ENCODE data around the gene UBA3. TPM values are rescaled to one million over a fixed set of nuclear protein-coding genes. Genes with fewer than 3 reads are reported as not detected.

UBA3 gene
- total RNA-seq: 10 to 100 TPM; 39.9 to 63.5 TPM

DNA sequence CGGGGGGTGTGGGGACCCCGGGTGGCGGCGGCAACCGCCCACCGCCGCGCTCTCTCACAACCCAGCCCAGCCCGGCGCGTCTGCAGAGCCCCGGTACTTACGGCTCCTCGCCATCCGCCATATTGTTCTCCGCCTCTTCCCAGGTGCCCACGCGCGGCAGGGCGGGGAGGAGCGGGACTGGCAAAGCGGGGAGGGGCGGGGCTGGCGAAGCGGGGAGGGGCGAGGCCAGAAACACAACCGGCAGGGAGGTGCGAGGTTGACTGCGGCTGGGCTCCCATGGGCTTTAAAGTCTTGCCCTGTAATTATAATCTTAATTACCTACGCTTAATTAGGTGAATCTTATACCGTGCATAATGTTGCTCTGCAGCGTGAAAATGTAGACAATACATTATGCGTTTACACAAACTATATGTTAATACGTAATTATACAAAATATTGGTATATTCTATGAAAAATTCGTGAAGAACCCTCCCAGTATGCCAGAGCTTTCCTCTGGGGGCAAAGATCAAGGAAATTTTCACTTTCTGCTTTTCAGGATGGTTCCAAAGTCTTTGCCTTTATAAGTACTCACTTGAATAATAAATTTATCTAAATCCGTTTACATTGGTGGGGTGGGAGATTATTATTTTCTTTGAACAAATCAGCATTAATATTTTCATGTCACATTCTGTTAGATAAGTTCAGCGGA, at the start of gene UBA3:
TSS of gene UBA3 (minus strand) at position 133 of the 688 bp plus-strand sequence. CDS start at position 121, 12 bp downstream.
- H3K27me3 ChIP-seq: no peaks in the 10 kb centered on the region
- H3K9me3 ChIP-seq: no peaks in the 10 kb centered on the region
- peak; percentile 84 for DNase-seq (ENCODE audit: low spot score)
- no peaks in the 10 kb centered on the region for H3K36me3 ChIP-seq
- TF ChIP-seq, protein P1, sequence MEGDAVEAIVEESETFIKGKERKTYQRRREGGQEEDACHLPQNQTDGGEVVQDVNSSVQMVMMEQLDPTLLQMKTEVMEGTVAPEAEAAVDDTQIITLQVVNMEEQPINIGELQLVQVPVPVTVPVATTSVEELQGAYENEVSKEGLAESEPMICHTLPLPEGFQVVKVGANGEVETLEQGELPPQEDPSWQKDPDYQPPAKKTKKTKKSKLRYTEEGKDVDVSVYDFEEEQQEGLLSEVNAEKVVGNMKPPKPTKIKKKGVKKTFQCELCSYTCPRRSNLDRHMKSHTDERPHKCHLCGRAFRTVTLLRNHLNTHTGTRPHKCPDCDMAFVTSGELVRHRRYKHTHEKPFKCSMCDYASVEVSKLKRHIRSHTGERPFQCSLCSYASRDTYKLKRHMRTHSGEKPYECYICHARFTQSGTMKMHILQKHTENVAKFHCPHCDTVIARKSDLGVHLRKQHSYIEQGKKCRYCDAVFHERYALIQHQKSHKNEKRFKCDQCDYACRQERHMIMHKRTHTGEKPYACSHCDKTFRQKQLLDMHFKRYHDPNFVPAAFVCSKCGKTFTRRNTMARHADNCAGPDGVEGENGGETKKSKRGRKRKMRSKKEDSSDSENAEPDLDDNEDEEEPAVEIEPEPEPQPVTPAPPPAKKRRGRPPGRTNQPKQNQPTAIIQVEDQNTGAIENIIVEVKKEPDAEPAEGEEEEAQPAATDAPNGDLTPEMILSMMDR (IDR thresholded peaks at IDR 0.05): no peak
- peak within 1 kb of the TSS; percentile 81 for H3K4me3 ChIP-seq
- peaks cover 0 to 54% of the 10 kb centered on the region in 2 donors for H3K4me1 ChIP-seq
- peak within 1 kb of the TSS; percentile 81 to 96 for H3K27ac ChIP-seq

DNA sequence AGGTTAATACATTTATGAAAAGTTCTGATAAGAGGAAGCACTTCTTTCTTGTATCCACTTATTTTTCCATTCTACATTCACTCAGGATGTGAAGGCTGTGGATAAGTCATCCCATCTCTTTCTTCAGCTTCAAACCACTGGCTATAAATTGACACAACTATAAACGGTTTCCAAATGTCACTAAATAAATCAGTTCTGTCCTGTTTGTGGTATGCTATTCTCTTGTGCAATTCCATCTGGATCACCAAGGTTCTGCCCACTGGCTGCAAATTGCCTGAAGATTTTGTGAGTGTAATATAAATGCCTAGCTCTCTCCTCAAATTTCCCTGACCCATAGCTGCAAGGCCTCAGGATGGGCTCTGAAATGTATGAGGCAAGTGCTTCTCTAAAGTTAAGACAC, 49.4 kb upstream of the UBA3 start:
- Histone ChIP-seq H3K27me3 (no peaks in the 10 kb centered on the region), H3K36me3 (no peaks in the 10 kb centered on the region), H3K9me3 (no peaks in the 10 kb centered on the region), H3K4me3 (no peak overlapping the region), H3K4me1 (no peaks in the 10 kb centered on the region), H3K27ac (no peak overlapping the region)
- no peak for DNase-seq (ENCODE audit: low spot score)
- TF ChIP-seq, protein P1 (IDR thresholded peaks at IDR 0.05): no peak

DNA sequence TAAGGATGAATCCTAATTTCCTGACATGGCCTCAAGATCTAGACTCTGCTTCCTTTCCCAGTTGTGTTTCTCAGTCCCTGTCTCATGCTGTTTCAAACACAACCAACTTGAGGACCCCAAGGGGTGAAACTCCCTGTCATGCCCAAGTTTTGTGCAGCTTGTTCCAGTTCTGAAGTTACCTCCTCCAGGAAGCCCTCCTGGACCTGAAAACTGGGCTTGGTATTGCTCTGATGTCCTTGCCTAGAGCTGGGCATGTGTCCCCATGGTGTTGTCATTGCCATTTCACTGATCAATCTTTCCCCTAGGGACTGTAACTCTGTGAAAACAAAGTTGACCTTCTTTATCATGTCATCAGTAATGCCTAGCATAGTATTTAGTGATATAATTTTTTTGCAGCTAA, 48.3 kb upstream of the UBA3 start:
- TF ChIP-seq, protein P1 (IDR thresholded peaks at IDR 0.05): no peak
- H3K27me3 ChIP-seq: no peaks in the 10 kb centered on the region
- no peaks in the 10 kb centered on the region for H3K9me3 ChIP-seq
- DNase-seq (ENCODE audit: low spot score): no peak
- no peaks in the 10 kb centered on the region for H3K4me1 ChIP-seq
- H3K4me3 ChIP-seq: no peak overlapping the region
- H3K27ac ChIP-seq: no peak overlapping the region
- H3K36me3 ChIP-seq: no peaks in the 10 kb centered on the region

DNA sequence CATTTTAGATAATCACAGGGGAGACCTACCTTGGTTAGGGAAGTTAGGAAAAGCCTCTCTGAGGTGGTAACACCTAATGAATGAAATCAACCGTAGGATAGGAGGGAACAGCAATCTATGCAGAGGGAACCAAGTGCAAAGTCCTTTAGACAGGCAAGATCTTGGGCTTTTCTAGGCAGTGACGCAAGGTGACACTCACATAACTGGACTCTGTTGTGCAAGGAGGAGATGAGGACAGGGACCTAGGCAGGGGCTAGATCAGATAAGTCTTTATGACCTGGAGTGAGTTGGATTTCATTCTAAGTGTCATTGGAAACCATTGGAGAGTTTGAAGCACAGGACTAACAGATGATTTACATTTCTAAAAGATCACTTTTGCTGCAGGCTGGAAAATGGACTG, 46.8 kb upstream of the UBA3 start:
- no peaks in the 10 kb centered on the region for H3K36me3 ChIP-seq
- no peak overlapping the region for H3K4me3 ChIP-seq
- peaks cover 0 to 7% of the 10 kb centered on the region in 2 donors for H3K4me1 ChIP-seq
- no peaks in the 10 kb centered on the region for H3K27me3 ChIP-seq
- H3K9me3 ChIP-seq: no peaks in the 10 kb centered on the region
- TF ChIP-seq, protein P1 (IDR thresholded peaks at IDR 0.05): no peak
- DNase-seq (ENCODE audit: low spot score): no peak
- no peak overlapping the region for H3K27ac ChIP-seq

DNA sequence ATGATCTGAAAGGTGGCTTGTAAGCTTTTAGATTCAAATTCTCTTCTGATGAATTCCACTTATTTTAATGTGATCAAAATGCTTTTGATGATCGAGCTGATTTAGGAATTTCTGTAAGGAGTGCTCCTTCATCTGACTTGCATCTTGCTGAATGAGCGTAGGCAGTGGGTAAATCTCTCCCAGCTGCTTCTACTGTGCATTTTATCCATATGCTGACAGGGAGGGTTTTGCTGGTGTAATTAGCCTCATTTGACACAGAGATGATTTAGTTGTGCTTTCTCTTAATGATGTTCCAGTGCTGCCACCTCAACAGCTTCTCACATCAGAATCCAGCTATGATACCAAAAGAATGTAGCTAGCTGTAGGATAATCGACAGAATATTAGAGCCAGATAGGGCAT, 46.1 kb upstream of the UBA3 start:
- no peaks in the 10 kb centered on the region for H3K27me3 ChIP-seq
- TF ChIP-seq, protein P1 (IDR thresholded peaks at IDR 0.05): no peak

DNA sequence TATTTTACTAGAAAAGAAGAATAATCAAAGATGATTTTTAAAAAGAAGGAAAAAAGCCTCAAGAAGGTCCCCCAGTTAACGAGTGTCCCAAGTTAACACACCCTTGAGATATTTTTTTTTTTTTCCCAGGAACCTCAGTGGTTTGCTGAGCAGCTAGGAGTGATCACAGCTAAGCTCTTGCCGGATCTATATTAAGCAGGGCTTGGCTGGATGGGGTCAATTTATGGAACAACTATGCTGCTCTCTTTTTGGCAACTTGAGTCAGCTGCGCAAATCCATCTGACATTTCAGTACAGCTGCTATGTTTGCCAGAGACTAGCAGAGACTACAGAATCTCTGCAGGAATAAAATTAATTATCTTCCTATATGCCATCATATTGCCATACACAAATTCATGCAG, 42.2 kb upstream of the UBA3 start, which contains the start of gene LMOD3:
TSS of gene LMOD3 (minus strand) at position 193 of the 400 bp plus-strand sequence. CDS start 209 bp downstream, outside the sequence.
- Histone ChIP-seq H3K4me1 (peaks cover 0 to 7% of the 10 kb centered on the region in 2 donors), H3K27me3 (no peaks in the 10 kb centered on the region), H3K36me3 (no peaks in the 10 kb centered on the region), H3K9me3 (no peaks in the 10 kb centered on the region), H3K27ac (peak within 1 kb of the TSS; percentile 75), H3K4me3 (peak within 1 kb of the TSS; percentile 33 to 45)
- no peak for DNase-seq (ENCODE audit: low spot score)
- TF ChIP-seq, protein P1 (IDR thresholded peaks at IDR 0.05): no peak

More for the DNA sequence above, 46.1 kb upstream of the UBA3 start:
- no peak overlapping the region for H3K27ac ChIP-seq
- H3K36me3 ChIP-seq: no peaks in the 10 kb centered on the region
- DNase-seq (ENCODE audit: low spot score): no peak
- H3K4me1 ChIP-seq: peaks cover 0 to 7% of the 10 kb centered on the region in 2 donors
- H3K4me3 ChIP-seq: no peak overlapping the region
- no peaks in the 10 kb centered on the region for H3K9me3 ChIP-seq

All from right atrium auricular region (tissue), 2 donors.